Purkinje cell (primary cell): ENCODE data around the gene COL24A1. TPM values are rescaled to one million over a fixed set of nuclear protein-coding genes. Genes with fewer than 3 reads are reported as not detected.

ENCODE experiments used
- polyA plus RNA-seq: library from polyadenylated mRNA; unstranded; fragments of >200 nt; fragmentation: Nextera tagmentation; gene quantifications from 2 replicates; pipeline ENCODE4 v1.2.1, GENCODE V29; 2014

Gene COL24A1
- 0.83 TPM in 1 of 2 replicates, not detected in the other for polyA plus RNA-seq

GRCh38 chr1:86156566-86157455 lies at the start of gene COL24A1:
Gene COL24A1, minus strand, starts transcription at chr1:86156772. Its CDS starts 376 bp downstream, at chr1:86156396.

GRCh38 chr1:85707990-85708828 lies 448.4 kb downstream of the COL24A1 start, which contains the start of gene ZNHIT6:
Gene ZNHIT6, minus strand, starts transcription at chr1:85708433. Its CDS starts 149 bp downstream, at chr1:85708284.

Other genes with a start within 250 kb of the COL24A1 start
- 61.9 and 74.9 TPM in 2 replicates for gene ODF2L, start 239.6 kb upstream of the COL24A1 start, polyA plus RNA-seq